RWPE1 (cell line): Measurements from ENCODE around the gene PDE3A.
"Not testable (repeated sequence)": the region's sequence is repeated elsewhere in the genome, so short reads cannot be mapped to it uniquely, and the experiment has no call there.

Experiments used
- CTCF ChIA-PET: fragments of 350-600 bp; sonication (Branson Sonifier 250); formaldehyde crosslinking; extraction: SDS; loops from one replicate; lab custom pipeline; 2021; lab: Yijun Ruan, JAX
- POLR2A ChIA-PET: fragments of 400-600 bp; formaldehyde crosslinking; extraction: SDS; loops from one replicate; lab custom pipeline; 2020; ENCODE audit warnings: antibody characterized with exemption; ENCODE audit not compliant: low non-redundant PET; lab: Yijun Ruan, JAX
- DNase-seq: peaks from one replicate; pipeline ENCODE4 v3.0.0; 2012; ENCODE audit warnings: low spot score
- H3K27ac ChIP-seq: fragments of 450-650 bp; 2 replicates; pipeline ENCODE4 v1.5.1; 2017
- TF ChIP-seq, protein P1 (sequence below): fragments of 450-650 bp; conservative IDR thresholded peaks from 2 replicates; pipeline ENCODE4 v1.5.1; 2017; ENCODE audit warnings: low read depth, mild to moderate bottlenecking

Gene PDE3A

DNA sequence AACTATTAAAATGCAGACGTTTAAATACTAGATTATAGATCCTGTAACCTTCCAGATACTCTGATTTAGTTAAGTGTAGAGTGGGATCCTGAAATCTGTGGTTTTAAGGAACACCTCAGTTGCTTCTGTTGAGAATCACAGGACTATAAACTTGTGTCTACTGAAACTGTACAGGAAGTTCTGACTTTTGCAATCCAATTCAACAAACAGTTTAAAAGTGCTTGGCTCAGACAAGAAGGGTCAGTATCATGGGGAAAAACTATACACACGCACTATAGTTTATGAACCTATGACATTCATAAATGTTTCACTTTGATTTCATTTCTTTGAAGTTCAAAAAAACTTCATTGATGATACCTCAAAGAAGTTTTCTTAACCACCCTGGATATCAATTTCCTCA, 13.8 kb downstream of the PDE3A start:
- H3K27ac ChIP-seq = no peak overlapping the region
- ChIA-PET CTCF (no interaction called here), POLR2A (no interaction called here)
- no peak for DNase-seq
- TF ChIP-seq, protein P1, sequence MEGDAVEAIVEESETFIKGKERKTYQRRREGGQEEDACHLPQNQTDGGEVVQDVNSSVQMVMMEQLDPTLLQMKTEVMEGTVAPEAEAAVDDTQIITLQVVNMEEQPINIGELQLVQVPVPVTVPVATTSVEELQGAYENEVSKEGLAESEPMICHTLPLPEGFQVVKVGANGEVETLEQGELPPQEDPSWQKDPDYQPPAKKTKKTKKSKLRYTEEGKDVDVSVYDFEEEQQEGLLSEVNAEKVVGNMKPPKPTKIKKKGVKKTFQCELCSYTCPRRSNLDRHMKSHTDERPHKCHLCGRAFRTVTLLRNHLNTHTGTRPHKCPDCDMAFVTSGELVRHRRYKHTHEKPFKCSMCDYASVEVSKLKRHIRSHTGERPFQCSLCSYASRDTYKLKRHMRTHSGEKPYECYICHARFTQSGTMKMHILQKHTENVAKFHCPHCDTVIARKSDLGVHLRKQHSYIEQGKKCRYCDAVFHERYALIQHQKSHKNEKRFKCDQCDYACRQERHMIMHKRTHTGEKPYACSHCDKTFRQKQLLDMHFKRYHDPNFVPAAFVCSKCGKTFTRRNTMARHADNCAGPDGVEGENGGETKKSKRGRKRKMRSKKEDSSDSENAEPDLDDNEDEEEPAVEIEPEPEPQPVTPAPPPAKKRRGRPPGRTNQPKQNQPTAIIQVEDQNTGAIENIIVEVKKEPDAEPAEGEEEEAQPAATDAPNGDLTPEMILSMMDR = no peak

DNA sequence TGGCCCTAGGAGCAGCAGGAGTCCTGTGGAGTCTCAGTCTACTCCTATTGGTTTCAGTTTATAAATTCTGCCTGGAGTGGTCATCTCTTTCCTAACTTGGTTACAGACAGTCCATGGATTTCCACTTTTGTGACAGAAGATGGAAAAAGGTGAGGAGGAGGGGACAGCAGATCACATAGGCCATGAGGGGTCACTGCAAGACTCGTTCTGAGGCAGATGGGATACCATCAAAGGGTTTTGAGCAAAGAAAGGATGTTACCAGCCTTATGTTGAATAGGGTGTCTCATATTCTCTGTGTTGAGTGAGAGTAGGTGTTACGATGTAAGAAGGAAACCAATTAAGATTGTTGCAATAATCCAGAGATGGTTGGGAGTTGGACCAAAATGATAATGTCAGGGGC, 15.3 kb downstream of the PDE3A start:
- POLR2A ChIA-PET = no interaction called here
- no peak overlapping the region for H3K27ac ChIP-seq
- DNase-seq = no peak
- CTCF ChIA-PET = no interaction called here
- TF ChIP-seq, protein P1 = no peak

DNA sequence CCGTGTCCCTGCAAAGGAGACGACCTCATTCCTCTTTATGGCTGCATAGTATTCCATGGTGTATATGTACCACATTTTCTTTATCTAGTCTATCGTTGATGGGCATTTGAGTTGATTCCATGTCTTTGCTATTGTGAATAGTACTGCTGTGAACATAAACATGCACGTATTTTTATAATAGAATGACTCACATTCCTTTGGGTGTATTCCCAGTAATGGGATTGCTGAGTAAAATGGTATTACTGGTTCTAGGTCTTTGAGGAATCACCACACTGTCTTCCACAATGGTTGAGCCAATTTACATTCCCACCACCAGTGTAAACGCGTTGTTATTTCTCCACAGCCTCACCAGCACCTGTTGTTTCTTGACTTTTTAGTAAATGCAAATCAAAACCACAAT, 16.5 kb downstream of the PDE3A start:
- H3K27ac ChIP-seq, POLR2A ChIA-PET, DNase-seq, CTCF ChIA-PET: not testable (repeated sequence)

DNA sequence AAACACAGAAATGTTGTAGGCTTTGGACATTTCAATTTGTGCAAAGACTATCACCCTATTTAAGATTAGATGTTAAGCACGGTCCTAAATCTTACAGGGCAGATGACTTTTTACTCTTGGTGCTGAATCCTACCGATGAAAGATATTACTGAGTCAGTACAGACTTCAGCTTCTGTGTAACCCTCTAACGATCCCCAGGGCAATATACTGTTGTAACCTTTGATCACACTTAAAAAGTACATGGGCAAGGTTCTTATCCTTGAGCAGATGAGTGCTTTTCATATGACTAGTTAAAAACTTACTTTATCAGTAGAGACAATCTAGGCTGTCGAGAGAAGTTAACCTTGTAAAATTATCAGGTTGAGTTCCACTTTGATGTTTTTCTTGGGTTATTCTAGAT, 22.5 kb downstream of the PDE3A start:
- no peak overlapping the region for H3K27ac ChIP-seq
- ChIA-PET POLR2A (no interaction called here), CTCF (no interaction called here)
- TF ChIP-seq, protein P1 = no peak
- DNase-seq = no peak

DNA sequence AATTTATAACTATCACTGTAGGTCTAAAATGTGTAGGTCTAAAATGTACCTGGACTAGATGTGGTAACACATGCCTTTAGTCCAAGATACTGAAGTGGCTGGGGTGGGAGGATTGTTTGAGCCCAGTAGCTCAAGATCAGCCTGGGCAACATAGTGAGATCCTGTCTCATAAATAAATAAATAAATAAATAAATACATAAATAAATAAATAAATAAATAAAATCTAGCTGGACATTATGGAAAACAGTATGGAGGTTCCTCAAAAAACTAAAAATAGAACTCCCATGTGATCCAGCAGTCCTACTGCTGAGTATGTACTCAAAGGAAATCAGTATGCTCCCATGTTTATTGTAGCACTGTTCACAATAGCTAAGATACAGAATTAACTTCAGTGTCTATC, 24.0 kb downstream of the PDE3A start:
- ChIA-PET POLR2A (no interaction called here), CTCF (no interaction called here)
- DNase-seq = no peak
- no peak overlapping the region for H3K27ac ChIP-seq
- TF ChIP-seq, protein P1 = no peak

DNA sequence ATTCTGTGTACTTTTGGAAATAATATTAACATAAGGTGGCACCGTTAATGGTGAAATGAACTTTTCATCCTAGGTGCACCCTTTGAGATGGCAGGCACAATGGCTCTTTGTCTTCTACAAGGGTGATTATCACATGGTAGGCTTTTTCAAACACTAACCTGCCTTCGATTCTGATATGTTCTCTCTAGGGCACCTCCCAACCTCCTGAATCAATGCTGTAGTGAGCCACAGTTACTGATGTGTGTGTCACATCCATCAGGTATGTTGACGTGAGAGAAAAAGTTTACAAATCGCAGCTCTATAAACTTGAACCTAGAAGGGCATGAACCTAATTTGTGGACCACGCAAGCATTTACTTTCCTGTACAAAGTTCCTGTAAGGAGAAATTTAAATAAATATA, 25.4 kb downstream of the PDE3A start:
- ChIA-PET POLR2A (no interaction called here), CTCF (no interaction called here)
- TF ChIP-seq, protein P1 = no peak
- no peak for DNase-seq
- H3K27ac ChIP-seq = no peak overlapping the region

DNA sequence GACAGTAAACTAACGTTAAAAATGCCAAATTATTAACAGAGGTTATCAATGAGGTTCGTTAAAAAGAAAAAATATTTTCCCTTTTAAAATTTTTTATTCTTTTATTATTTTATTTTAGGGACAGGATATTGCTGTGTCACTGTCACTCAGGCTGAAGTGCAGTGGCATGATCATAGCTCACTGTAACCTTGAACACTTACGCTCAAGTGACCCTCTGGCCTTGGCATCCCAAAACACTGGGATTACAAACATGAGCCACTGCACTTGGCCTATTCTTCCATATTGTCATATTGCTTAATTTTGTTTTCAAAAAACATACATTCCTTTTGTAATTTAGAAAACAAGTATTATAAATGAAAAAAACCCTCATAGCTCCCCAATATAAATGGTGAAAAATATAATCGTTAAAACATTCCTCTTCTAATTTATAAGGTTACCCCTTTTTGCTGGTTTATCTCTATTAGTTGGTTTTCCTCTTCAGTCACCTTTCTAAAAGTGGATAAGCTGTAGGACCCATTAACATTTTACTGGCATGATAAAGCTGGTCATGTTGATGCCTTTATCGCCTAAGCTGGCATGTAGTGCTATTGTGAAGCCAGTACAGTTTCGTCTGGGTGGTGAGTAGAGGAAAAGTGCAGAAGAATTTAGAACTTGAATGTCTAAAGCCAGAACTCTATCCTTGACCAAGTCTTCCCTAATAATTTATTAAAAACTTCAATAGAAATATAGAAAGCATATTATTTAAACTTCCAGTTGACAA, 27.6 kb downstream of the PDE3A start:
- DNase-seq = no peak
- no peak overlapping the region for H3K27ac ChIP-seq
- CTCF ChIA-PET = no interaction called here
- TF ChIP-seq, protein P1 = no peak
- POLR2A ChIA-PET = no interaction called here
